Left renal pelvis (tissue), 4 donors: ENCODE measurements around the gene CLDN7. TPM values are rescaled to one million over a fixed set of nuclear protein-coding genes. Genes with fewer than 3 reads are reported as not detected.

Experiments
- polyA plus RNA-seq, 4 donors: library from polyadenylated mRNA; unstranded; fragments of 120-200 nt; gene quantifications; one replicate each; pipeline ENCODE4 v1.2.1, GENCODE V29; 2013; ENCODE audit not compliant: insufficient read length in 4 of 4

The CLDN7 gene
- polyA plus RNA-seq, 4 donors = 1.3 to 58.7 (median 50.8) TPM

Other genes with a start within 250 kb of the CLDN7 start
- gene RNASEK, start 249.9 kb downstream of the CLDN7 start, polyA plus RNA-seq = 100 to 1,000 TPM; 108 to 194 (median 188) TPM
- gene BCL6B, start 239.4 kb downstream of the CLDN7 start, polyA plus RNA-seq = 10 to 100 TPM; 20.0 to 25.0 (median 23.9) TPM
- 1 to 10 TPM; 1.5 to 3.8 (median 3.0) TPM for gene SLC16A13, start 226.5 kb downstream of the CLDN7 start, polyA plus RNA-seq
- gene SLC16A11, start 218.4 kb downstream of the CLDN7 start, polyA plus RNA-seq = under 1 TPM; 0.37 to 0.93 (median 0.45) TPM
- gene CLEC10A, start 182.2 kb downstream of the CLDN7 start, polyA plus RNA-seq = 1 to 10 TPM in 3 of 4 donors, under 1 TPM in 1; 0.99 to 2.0 (median 1.1) TPM
- gene ASGR2, start 147.7 kb downstream of the CLDN7 start, polyA plus RNA-seq = 1 to 10 TPM in 3 of 4 donors, under 1 TPM in 1; 0.92 to 2.0 (median 1.7) TPM
- 1 to 10 TPM; 3.9 to 7.9 (median 5.9) TPM for gene ASGR1, start 83.1 kb downstream of the CLDN7 start, polyA plus RNA-seq
- 10 to 100 TPM; 25.8 to 50.7 (median 41.7) TPM for gene DLG4, start 42.6 kb downstream of the CLDN7 start, polyA plus RNA-seq
- gene ACADVL, start 42.5 kb downstream of the CLDN7 start, polyA plus RNA-seq = 100 to 1,000 TPM; 318 to 561 (median 453) TPM
- 10 to 100 TPM; 46.3 to 70.6 (median 51.4) TPM for gene DVL2, start 28.0 kb downstream of the CLDN7 start, polyA plus RNA-seq
- gene PHF23, start 23.0 kb downstream of the CLDN7 start, polyA plus RNA-seq = 10 to 100 TPM; 39.1 to 62.6 (median 52.5) TPM
- 100 to 1,000 TPM; 327 to 487 (median 427) TPM for gene GABARAP, start 20.0 kb downstream of the CLDN7 start, polyA plus RNA-seq
- gene CTDNEP1, start 10.7 kb downstream of the CLDN7 start, polyA plus RNA-seq = 100 to 1,000 TPM; 146 to 158 (median 156) TPM
- gene ELP5, start 10.3 kb downstream of the CLDN7 start, polyA plus RNA-seq = 10 to 100 TPM; 45.9 to 53.5 (median 48.1) TPM
- 1 to 10 TPM; 1.5 to 2.8 (median 1.9) TPM for gene SLC2A4, start 19.2 kb upstream of the CLDN7 start, polyA plus RNA-seq
- 1 to 10 TPM; 1.9 to 4.1 (median 2.7) TPM for gene YBX2, start 32.2 kb upstream of the CLDN7 start, polyA plus RNA-seq
- gene EIF5A, start 45.1 kb upstream of the CLDN7 start, polyA plus RNA-seq = 100 to 1,000 TPM; 247 to 327 (median 311) TPM
- gene GPS2, start 52.9 kb upstream of the CLDN7 start, polyA plus RNA-seq = 100 to 1,000 TPM in 1 of 4 donors, 10 to 100 TPM in 3; 73.8 to 104 (median 90.1) TPM
- gene NEURL4, start 66.9 kb upstream of the CLDN7 start, polyA plus RNA-seq = 10 to 100 TPM; 25.7 to 43.8 (median 27.8) TPM
- gene ACAP1, start 74.1 kb upstream of the CLDN7 start, polyA plus RNA-seq = 10 to 100 TPM in 2 of 4 donors, 1 to 10 TPM in 2; 6.9 to 11.0 (median 8.8) TPM
- 10 to 100 TPM; 10.9 to 12.1 (median 11.6) TPM for gene KCTD11, start 89.7 kb upstream of the CLDN7 start, polyA plus RNA-seq
- gene TMEM95, start 92.7 kb upstream of the CLDN7 start, polyA plus RNA-seq = not detected
- 1 to 10 TPM in 3 of 4 donors, under 1 TPM in 1; 1.00 to 6.1 (median 5.2) TPM for gene TNK1, start 118.6 kb upstream of the CLDN7 start, polyA plus RNA-seq
- 10 to 100 TPM; 30.3 to 48.7 (median 39.6) TPM for gene PLSCR3, start 132.0 kb upstream of the CLDN7 start, polyA plus RNA-seq
- gene TMEM256, start 141.6 kb upstream of the CLDN7 start, polyA plus RNA-seq = 10 to 100 TPM; 52.8 to 90.1 (median 80.5) TPM
- 10 to 100 TPM; 21.4 to 55.8 (median 32.8) TPM for gene NLGN2, start 145.4 kb upstream of the CLDN7 start, polyA plus RNA-seq
- gene SPEM1, start 157.8 kb upstream of the CLDN7 start, polyA plus RNA-seq = not detected
- gene SPEM2, start 163.1 kb upstream of the CLDN7 start, polyA plus RNA-seq = under 1 TPM in 1 of 4 donors, not detected in 3; 0.18 TPM
- gene SPEM3, start 166.4 kb upstream of the CLDN7 start, polyA plus RNA-seq = not detected
- gene TMEM102, start 173.0 kb upstream of the CLDN7 start, polyA plus RNA-seq = 1 to 10 TPM; 1.1 to 4.8 (median 3.8) TPM
- gene FGF11, start 177.0 kb upstream of the CLDN7 start, polyA plus RNA-seq = 10 to 100 TPM in 1 of 4 donors, 1 to 10 TPM in 3; 5.6 to 17.1 (median 8.5) TPM
- 10 to 100 TPM in 2 of 4 donors, 1 to 10 TPM in 2; 9.0 to 15.1 (median 9.8) TPM for gene CHRNB1, start 182.6 kb upstream of the CLDN7 start, polyA plus RNA-seq
- 10 to 100 TPM; 36.1 to 46.1 (median 43.4) TPM for gene ZBTB4, start 217.2 kb upstream of the CLDN7 start, polyA plus RNA-seq
- under 1 TPM in 2 of 4 donors, not detected in 2; 0.12 to 0.46 TPM for gene SLC35G6, start 219.0 kb upstream of the CLDN7 start, polyA plus RNA-seq
- gene POLR2A, start 221.9 kb upstream of the CLDN7 start, polyA plus RNA-seq = 100 to 1,000 TPM; 105 to 159 (median 123) TPM